Panc1 (cell line): ENCODE data around the gene ZNF648.
"Not testable (repeated sequence)": the region's sequence is repeated elsewhere in the genome, so short reads cannot be mapped to it uniquely, and the experiment has no call there.

Experiments
- POLR2AphosphoS5 ChIP-seq: IDR thresholded peaks from 2 replicates; pipeline ENCODE4 v1.6.1; 2012; ENCODE audit warnings: mild to moderate bottlenecking, low read depth, low read length, moderate library complexity
- REST ChIP-seq, 2 experiments: IDR thresholded peaks; 2 replicates each; pipeline ENCODE4 v1.6.1; 2011 to 2012; ENCODE audit warnings: low read depth in 2 of 2, control low read depth in 1 of 2, low read length in 1 of 2, mild to moderate bottlenecking in 1 of 2, moderate library complexity in 1 of 2; ENCODE audit not compliant: insufficient read depth in 1 of 2
- SIN3A ChIP-seq: IDR thresholded peaks from 2 replicates; pipeline ENCODE4 v1.6.1; 2012; ENCODE audit warnings: low read depth, mild to moderate bottlenecking, low read length, moderate library complexity, borderline replicate concordance; ENCODE audit not compliant: insufficient read depth
- TF ChIP-seq, protein P1 (sequence below): fragments of 450-650 bp; IDR thresholded peaks from 2 replicates; pipeline ENCODE4 v1.5.1; 2017; ENCODE audit warnings: mild to moderate bottlenecking

GRCh38 chr1:182045481-182045880 lies 16.0 kb downstream of the ZNF648 start:
- TF ChIP-seq, protein P1, sequence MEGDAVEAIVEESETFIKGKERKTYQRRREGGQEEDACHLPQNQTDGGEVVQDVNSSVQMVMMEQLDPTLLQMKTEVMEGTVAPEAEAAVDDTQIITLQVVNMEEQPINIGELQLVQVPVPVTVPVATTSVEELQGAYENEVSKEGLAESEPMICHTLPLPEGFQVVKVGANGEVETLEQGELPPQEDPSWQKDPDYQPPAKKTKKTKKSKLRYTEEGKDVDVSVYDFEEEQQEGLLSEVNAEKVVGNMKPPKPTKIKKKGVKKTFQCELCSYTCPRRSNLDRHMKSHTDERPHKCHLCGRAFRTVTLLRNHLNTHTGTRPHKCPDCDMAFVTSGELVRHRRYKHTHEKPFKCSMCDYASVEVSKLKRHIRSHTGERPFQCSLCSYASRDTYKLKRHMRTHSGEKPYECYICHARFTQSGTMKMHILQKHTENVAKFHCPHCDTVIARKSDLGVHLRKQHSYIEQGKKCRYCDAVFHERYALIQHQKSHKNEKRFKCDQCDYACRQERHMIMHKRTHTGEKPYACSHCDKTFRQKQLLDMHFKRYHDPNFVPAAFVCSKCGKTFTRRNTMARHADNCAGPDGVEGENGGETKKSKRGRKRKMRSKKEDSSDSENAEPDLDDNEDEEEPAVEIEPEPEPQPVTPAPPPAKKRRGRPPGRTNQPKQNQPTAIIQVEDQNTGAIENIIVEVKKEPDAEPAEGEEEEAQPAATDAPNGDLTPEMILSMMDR: not testable (repeated sequence)
- not testable (repeated sequence) for TF ChIP-seq REST (IDR thresholded peaks at IDR 0.05; ENCODE audit: insufficient read depth in 1 of 2, low read depth in 2 of 2, low read length in 1 of 2); POLR2AphosphoS5; SIN3A
